ENCODE results near the gene C10orf105. TPM values are rescaled to one million over a fixed set of nuclear protein-coding genes. Genes with fewer than 3 reads are reported as not detected.
A peak's percentile ranks its signal among the peaks of the same experiment; 100 is the strongest.

C10orf105 gene
- total and polyA plus RNA-seq, 2 donors from 2014 or later = 0.35 TPM; not detected in 1

GRCh38 chr10:71710519-71710918 lies 9.1 kb downstream of the C10orf105 start:
- H3K9me3 ChIP-seq (ENCODE audit: control insufficient read depth in 2 of 3, insufficient read depth in 1 of 3, low read length in 3 of 3) = no peaks in the 10 kb centered on the region
- peaks cover 0 to 25% (median 11%) of the 10 kb centered on the region in 3 donors for H3K4me1 ChIP-seq (ENCODE audit: control insufficient read depth in 2 of 3, insufficient read depth in 2 of 3, low read depth in 1 of 3, low read length in 3 of 3)
- H3K27ac ChIP-seq (ENCODE audit: low read depth in 2 of 2, low read length in 2 of 2) = no peak overlapping the region
- H3K9ac ChIP-seq (ENCODE audit: low read length in 3 of 3) = no peak overlapping the region
- intact Hi-C loops (cut with DNase I) = no loop called here
- H3K4me3 ChIP-seq (ENCODE audit: low read length in 3 of 3) = no peak overlapping the region
- DNase-seq (no peak), FAIRE-seq (no peak)
- no peaks in the 10 kb centered on the region for H3K36me3 ChIP-seq (ENCODE audit: control insufficient read depth in 2 of 3, insufficient read depth in 3 of 3, low read length in 3 of 3)
- TF ChIP-seq CTCF (IDR thresholded peaks at IDR 0.05; ENCODE audit: borderline replicate concordance, extremely low read depth, insufficient read depth) = no peak
- no peaks in the 10 kb centered on the region for H3K27me3 ChIP-seq (ENCODE audit: control insufficient read depth, insufficient read depth, low read length)

- Histone ChIP-seq H3K36me3 (ENCODE audit: control insufficient read depth in 2 of 3, insufficient read depth in 3 of 3, low read length in 3 of 3) (no peaks in the 10 kb centered on the region), H3K4me3 (ENCODE audit: low read length in 3 of 3) (no peak overlapping the region), H3K4me1 (ENCODE audit: control insufficient read depth in 2 of 3, insufficient read depth in 2 of 3, low read depth in 1 of 3, low read length in 3 of 3) (peaks cover 0 to 20% (median 11%) of the 10 kb centered on the region in 3 donors), H3K27me3 (ENCODE audit: control insufficient read depth, insufficient read depth, low read length) (no peaks in the 10 kb centered on the region), H3K9ac (ENCODE audit: low read length in 3 of 3) (no peak overlapping the region), H3K9me3 (ENCODE audit: control insufficient read depth in 2 of 3, insufficient read depth in 1 of 3, low read length in 3 of 3) (no peaks in the 10 kb centered on the region), H3K27ac (ENCODE audit: low read depth in 2 of 2, low read length in 2 of 2) (no peak overlapping the region)
- no peak for DNase-seq
- no peak for TF ChIP-seq CTCF (IDR thresholded peaks at IDR 0.05; ENCODE audit: borderline replicate concordance, extremely low read depth, insufficient read depth)
- intact Hi-C loops (cut with DNase I) = no loop called here
- FAIRE-seq = no peak
Observed at GRCh38 chr10:71708897-71709882, 10.4 kb downstream of the C10orf105 start.

GRCh38 chr10:71708301-71708703 lies 11.3 kb downstream of the C10orf105 start:
- Histone ChIP-seq H3K4me1 (ENCODE audit: control insufficient read depth in 2 of 3, insufficient read depth in 2 of 3, low read depth in 1 of 3, low read length in 3 of 3) (peaks cover 0 to 12% (median 4%) of the 10 kb centered on the region in 3 donors), H3K27ac (ENCODE audit: low read depth in 2 of 2, low read length in 2 of 2) (no peak overlapping the region), H3K36me3 (ENCODE audit: control insufficient read depth in 2 of 3, insufficient read depth in 3 of 3, low read length in 3 of 3) (no peaks in the 10 kb centered on the region), H3K9me3 (ENCODE audit: control insufficient read depth in 2 of 3, insufficient read depth in 1 of 3, low read length in 3 of 3) (no peaks in the 10 kb centered on the region), H3K9ac (ENCODE audit: low read length in 3 of 3) (no peak overlapping the region), H3K27me3 (ENCODE audit: control insufficient read depth, insufficient read depth, low read length) (no peaks in the 10 kb centered on the region), H3K4me3 (ENCODE audit: low read length in 3 of 3) (no peak overlapping the region)
- FAIRE-seq = no peak
- intact Hi-C loops (cut with DNase I) = no loop called here
- DNase-seq = peak in 4 of 5 donors; percentile 62 to 86 (median 80)
- peak; percentile 68 for TF ChIP-seq CTCF (IDR thresholded peaks at IDR 0.05; ENCODE audit: borderline replicate concordance, extremely low read depth, insufficient read depth)
